ENCODE data around the gene PROSER3.
"Not testable (repeated sequence)": the region's sequence is repeated elsewhere in the genome, so short reads cannot be mapped to it uniquely, and the experiment has no call there.

Gene PROSER3

DNA sequence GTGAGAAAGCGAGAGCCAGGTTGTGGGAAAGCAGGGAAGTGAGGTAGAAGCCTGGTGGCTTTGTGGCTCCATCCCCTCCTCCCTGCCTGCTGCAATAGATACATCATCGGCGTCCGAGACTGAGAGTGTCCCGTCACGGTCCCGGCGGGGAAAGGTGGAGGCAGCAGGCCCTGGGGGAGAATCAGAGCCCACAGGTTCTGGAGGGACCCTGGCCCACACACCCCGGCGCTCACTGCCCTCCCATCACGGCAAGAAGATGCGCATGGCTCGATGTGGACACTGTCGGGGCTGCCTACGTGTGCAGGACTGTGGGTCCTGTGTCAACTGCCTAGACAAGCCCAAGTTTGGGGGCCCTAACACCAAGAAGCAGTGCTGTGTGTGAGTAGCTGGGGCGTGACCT lies 35.1 kb upstream of the PROSER3 start:
- DNase-seq = no peak

DNA sequence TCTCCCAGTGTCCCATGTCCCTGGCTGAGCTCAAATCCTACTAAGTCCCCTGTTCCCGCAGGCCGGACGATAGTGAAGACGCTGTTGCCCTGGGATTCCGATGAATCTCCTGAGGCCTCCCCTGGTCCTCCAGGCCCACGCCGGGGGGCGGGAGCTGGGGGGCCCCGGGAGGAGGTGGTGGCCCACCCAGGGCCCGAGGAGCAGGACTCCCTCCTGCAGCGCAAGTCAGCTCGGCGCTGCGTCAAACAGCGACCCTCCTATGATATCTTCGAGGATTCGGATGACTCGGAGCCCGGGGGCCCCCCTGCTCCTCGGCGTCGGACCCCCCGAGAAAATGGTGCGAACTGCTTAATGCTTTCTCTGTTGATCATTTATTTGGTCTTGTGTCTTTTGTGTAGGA lies 34.3 kb upstream of the PROSER3 start:
- DNase-seq = no peak

DNA sequence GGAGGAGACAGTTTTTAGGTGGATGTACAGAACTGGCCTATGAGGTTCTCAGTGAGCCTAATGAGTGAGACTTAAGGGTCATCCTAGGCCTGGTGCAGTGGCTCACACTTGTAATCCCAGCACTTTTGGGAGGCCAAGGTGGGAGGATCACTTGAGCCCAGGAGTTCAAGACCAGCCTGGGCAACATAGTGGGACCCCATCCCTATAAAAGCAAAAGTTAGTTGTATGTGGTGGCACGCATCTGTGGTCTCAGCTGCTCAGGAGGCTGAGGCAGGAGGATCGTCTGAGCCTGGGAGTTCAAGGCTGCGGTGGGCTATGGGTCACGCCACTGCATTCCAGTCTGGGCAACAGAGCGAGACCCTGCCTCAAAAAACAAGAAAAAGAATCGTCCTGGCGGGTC lies 33.8 kb upstream of the PROSER3 start:
- DNase-seq = not testable (repeated sequence)

DNA sequence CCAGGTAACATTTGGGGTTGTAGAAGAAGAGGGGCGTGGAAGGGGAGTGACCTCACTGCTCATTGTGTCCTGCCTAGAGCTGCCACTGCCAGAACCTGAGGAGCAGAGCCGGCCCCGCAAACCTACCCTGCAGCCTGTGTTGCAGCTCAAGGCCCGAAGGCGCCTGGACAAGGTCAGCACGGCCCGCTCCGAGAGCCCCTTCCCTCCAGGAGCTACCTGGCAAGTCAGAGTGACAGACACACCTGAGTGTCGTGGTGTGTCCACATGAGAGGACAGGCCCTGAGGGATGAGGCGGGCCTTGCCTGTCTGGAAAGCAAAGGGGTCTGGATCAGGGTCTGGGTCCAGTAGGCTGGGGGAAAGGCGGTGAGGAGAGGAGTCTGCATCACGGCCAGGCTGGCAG lies 33.4 kb upstream of the PROSER3 start:
- no peak for DNase-seq

DNA sequence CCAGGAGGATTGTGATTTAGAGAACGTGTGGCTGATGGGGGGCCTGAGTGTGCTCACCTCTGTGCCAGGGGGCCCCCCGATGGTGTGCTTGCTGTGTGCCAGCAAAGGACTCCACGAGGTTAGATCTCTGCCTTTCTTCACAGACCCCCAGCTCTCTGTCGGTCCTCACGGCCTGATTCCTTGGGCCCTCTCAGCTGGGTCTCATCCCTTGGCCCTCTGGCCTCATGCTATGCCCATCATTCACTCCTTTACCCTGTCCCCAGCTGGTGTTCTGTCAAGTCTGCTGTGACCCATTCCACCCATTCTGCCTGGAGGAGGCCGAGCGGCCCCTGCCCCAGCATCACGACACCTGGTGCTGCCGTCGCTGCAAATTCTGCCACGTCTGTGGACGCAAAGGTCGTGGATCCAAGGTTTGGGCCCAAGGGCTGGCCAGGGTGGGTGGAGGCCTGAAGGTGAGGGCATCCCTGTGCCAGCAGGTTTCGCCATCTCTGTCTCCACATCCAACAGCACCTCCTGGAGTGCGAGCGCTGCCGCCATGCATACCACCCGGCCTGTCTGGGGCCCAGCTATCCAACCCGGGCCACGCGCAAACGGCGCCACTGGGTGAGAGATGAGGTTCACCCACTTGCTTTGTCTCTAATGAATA lies 32.6 kb upstream of the PROSER3 start:
- DNase-seq = no peak

DNA sequence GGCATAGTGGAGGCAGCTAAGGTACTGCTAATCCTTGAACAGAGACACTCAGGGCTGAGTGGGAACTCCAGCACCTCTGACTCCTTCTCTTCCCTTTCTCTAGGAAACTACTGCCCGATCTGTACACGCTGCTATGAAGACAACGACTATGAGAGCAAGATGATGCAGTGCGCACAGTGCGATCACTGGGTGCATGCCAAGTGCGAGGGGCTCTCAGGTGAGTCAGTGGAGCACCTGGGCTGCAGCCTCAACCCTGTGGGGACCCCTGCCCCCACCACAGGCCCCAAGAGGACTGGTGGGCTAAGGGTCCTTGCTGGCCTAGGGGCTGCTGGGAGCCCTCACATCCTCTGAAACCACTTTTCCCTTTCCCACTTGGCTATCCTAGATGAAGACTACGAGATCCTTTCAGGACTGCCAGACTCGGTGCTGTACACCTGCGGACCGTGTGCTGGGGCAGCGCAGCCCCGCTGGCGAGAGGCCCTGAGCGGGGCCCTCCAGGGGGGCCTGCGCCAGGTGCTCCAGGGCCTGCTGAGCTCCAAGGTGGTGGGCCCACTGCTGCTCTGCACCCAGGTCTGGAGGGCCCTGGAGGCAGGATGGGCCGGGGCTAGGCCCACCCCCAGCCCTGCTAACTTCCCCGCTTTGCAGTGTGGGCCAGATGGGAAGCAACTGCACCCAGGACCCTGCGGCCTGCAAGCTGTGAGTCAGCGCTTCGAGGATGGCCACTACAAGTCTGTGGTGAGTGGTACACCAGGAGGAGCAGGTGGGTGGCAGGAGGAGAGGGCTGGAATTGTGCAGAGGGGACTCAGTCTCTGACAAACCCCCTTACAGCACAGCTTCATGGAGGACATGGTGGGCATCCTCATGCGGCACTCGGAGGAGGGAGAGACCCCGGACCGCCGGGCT lies 30.7 kb upstream of the PROSER3 start:
- no peak for DNase-seq

DNA sequence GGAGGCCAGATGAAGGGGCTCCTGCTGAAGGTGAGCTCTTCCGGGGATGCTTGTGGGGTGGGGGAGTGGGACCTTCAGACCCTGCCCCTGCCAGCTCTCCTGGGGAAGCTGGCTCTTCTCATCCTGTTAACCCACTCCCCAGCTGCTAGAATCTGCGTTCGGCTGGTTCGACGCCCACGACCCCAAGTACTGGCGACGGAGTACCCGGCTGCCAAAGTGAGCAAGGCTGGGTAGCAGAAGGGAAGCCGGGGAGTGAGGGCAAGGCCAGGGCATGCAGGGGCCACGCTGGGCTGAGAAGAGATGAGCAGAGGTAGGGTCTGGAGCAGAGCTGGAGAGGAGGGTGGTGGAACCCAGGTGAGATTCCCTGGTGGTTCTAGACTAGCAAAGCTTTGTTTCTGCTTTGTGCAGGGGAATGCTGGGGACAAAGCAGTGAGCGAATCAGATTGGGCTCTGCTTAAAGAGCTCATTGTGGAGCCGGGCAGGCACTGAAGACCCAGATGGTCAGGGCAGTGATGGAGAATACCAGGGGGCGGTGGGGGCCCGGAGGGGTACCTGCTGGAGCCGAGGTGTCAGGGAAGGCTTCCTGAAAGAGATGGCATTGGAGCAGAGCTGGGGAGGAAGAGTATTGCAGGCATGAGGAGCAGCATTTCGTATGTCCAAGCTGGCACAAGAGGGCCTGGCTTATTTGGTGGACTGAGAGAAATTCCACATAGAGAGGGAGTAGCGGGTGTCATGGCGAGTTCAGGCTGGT lies 29.8 kb upstream of the PROSER3 start:
- DNase-seq = no peak

DNA sequence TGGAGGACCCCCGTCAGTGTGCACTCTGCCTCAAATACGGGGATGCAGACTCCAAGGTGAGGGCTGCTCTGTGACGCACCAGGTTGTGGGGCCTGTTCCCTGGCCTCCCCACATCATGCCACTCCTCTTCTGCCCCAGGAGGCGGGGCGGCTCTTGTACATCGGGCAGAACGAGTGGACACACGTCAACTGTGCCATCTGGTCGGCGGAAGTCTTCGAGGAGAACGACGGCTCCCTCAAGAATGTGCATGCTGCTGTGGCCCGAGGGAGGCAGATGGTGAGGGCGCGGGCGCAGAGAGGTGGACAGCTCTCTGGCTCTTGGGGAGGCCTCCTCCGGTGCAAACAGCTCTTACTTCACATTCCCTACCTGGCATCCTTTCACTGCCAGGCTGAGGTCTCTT lies 29.0 kb upstream of the PROSER3 start:
- no peak for DNase-seq

DNA sequence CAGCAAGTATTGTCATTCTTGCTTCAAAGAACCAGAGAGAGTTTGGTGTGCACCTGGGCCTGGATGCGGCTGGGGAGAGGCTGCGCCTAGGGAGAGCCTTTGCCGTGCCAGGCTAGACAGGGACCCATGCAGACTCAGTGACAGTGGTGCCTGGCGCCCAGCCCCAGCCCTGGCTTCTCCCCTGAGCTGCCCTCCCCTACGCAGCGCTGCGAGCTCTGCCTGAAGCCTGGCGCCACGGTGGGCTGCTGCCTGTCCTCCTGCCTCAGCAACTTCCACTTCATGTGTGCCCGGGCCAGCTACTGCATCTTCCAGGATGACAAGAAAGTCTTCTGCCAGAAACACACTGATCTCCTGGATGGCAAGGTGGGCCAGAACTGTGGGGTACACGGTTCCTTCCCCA lies 28.2 kb upstream of the PROSER3 start:
- DNase-seq = no peak

DNA sequence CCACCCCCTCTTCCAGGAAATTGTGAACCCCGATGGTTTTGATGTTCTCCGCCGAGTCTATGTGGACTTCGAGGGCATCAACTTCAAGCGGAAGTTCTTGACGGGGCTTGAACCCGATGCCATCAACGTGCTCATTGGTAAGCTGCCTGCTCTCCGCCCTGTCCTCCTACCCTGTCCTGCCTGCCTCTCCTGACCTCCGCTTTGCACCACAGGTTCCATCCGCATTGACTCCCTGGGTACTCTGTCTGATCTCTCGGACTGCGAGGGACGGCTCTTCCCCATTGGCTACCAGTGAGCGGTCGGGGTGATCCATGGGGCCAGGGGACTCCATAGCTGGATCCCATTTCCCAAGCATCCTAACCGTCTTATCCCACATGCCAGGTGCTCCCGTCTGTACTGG lies 27.6 kb upstream of the PROSER3 start:
- no peak for DNase-seq

DNA sequence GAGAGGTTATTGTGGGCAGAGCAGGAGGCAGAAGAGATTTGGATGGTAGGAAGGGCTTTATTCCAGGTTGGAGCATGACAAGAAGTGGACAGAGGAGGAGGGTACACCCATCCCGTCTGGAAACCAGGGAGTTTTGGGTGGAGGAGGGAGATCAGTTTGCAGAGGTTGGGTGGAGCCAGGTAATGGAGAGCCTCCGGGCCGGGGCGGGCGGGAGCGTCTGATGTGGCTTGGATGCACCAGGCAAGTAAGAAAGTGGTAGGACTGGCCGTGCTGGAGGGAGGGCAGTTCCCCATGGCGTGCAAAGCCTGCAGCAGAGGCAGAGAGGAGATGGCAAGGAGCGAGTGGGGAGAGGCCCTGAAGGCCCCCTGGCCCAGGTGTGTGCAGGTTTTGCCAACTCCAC lies 26.6 kb upstream of the PROSER3 start:
- DNase-seq = no peak

DNA sequence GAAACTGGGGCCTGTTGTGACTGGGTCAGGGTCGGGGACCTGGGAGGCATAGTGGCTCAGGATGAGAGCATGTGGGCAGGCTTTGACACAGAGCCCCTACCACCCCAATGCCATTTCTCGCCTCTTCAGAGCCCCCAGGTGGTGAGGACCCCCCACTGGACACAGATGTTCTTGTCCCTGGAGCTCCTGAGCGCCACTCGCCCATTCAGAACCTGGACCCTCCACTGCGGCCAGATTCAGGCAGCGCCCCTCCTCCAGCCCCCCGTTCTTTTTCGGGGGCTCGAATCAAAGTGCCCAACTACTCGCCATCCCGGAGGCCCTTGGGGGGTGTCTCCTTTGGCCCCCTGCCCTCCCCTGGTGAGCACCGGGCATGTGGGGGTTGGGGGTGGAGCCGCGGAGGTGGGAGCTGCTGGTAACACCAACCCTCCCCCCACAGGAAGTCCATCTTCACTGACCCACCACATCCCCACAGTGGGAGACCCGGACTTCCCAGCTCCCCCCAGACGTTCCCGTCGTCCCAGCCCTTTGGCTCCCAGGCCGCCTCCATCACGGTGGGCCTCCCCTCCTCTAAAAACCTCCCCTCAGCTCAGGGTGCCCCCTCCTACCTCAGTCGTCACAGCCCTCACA lies 26.1 kb upstream of the PROSER3 start:
- DNase-seq = no peak

DNA sequence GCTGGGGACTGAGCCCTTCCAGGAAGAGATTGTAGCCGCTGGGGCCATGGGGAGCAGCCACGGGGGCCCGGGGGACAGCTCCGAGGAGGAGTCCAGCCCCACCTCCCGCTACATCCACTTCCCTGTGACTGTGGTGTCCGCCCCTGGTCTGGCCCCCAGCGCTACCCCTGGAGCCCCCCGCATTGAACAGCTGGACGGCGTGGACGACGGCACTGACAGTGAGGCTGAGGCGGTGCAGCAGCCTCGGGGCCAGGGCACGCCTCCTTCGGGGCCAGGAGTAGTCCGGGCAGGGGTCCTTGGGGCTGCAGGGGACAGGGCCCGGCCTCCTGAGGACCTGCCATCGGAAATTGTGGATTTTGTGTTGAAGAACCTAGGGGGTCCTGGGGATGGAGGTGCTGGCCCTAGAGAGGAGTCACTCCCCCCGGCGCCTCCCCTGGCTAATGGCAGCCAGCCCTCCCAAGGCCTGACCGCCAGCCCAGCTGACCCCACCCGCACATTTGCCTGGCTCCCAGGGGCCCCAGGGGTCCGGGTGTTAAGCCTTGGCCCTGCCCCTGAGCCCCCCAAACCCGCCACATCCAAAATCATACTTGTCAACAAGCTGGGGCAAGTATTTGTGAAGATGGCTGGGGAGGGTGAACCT lies 25.3 kb upstream of the PROSER3 start:
- DNase-seq = no peak

DNA sequence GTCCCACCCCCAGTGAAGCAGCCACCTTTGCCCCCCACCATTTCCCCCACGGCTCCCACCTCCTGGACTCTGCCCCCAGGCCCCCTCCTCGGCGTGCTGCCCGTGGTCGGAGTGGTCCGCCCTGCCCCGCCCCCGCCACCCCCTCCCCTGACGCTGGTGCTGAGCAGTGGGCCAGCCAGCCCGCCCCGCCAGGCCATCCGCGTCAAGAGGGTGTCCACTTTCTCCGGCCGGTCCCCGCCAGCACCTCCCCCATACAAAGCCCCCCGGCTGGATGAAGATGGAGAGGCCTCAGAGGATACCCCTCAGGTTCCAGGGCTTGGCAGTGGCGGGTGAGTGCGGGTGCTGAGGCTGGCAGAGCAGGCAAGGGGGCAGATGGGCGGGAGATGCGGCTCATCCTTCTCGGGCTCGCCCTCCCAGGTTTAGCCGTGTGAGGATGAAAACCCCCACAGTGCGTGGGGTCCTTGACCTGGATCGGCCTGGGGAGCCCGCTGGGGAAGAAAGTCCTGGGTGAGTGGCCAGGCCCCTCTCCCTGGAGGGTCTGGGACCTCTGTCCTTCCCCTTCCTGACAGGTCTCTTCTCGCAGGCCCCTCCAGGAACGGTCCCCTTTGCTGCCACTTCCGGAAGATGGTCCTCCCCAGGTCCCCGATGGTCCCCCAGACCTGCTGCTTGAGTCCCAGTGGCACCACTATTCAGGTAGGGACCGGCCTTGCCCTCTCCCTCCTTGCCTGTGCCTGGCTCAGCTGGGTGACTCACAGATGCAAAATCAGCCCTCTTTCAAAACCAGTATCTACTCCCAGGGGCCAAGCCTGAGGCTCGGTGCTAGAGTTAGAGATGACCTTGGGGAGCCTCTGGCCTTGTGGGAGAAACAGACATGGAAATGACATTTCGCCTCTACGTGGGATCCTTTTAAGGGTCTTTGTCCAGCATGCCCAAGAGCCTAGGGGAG lies 24.5 kb upstream of the PROSER3 start:
- DNase-seq = no peak

DNA sequence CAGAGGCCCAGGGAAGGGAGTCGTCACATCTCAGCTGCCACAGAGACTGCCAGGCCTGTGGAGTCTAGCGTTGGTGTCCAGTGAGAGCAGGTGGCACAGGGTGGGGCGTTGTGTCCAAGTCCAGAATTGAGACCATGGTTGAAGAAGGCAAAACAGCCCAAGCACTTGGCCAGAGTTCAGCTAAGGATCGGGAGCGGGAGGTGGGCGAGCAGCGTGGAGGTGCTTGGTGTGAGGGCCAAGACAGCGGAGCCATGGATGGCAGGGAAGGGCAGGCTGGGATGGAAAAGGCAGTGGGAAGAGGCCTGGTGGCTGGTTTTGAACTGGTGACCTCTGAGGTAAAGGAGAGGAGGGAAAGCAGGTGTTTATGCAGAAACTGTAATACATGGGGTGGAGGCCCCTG lies 23.7 kb upstream of the PROSER3 start:
- no peak for DNase-seq

DNA sequence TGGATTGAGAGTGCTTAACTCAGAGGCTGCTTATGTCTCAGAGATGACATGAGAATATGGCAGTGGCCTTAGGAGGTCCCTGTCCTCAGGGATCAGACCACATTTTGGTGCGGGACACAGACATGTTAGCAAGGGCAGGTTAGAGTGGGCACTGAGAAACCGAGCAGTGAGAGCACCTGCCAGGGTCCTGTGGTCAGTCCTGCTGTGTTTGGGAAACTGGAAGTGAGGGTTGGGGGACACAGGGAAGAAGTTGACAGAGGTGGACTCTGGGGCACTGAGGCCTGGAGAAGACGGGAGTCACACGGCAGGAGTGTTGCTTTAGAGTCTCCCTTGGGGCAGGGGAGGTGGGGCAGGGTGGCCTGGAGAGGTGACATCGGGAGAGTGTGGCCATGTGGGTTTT lies 23.1 kb upstream of the PROSER3 start:
- DNase-seq = no peak

DNA sequence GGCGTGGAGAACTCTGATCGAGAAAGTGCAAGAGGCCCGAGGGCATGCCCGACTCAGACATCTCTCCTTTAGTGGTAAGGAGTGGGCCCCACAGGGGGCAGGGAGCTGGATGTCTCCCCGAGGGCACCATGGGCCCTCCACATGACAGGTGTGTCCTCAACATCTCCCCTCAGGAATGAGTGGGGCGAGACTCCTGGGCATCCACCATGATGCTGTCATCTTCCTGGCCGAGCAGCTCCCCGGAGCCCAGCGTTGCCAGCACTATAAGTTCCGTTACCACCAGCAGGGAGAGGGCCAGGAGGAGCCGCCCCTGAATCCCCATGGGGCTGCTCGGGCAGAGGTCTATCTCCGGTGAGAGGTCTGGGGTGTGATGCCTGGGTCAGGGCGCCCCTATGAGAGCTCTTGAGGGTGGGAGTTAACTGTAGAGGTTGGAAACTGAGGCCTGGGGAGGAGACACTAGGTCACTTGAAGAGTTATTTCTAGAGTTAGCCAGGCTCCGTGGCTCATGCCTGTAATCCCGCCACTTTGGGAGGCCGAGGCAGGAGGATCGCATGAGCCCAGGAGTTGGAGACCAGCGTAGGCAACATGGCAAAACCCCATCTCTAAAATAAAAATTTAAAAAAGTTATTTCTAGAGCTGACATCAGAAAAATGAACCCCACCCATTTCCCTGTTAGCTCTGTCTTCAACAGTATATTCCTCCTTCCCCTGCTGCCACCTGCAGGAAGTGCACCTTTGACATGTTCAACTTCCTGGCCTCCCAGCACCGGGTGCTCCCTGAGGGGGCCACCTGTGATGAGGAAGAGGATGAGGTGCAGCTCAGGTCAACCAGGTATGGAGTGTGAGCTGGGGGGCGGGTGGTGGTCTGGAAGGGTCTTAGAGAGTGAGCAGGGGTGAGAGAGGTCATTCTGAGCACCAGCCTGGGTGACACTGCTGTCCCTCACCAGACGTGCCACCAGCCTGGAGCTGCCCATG lies 20.8 kb upstream of the PROSER3 start:
- DNase-seq = no peak

DNA sequence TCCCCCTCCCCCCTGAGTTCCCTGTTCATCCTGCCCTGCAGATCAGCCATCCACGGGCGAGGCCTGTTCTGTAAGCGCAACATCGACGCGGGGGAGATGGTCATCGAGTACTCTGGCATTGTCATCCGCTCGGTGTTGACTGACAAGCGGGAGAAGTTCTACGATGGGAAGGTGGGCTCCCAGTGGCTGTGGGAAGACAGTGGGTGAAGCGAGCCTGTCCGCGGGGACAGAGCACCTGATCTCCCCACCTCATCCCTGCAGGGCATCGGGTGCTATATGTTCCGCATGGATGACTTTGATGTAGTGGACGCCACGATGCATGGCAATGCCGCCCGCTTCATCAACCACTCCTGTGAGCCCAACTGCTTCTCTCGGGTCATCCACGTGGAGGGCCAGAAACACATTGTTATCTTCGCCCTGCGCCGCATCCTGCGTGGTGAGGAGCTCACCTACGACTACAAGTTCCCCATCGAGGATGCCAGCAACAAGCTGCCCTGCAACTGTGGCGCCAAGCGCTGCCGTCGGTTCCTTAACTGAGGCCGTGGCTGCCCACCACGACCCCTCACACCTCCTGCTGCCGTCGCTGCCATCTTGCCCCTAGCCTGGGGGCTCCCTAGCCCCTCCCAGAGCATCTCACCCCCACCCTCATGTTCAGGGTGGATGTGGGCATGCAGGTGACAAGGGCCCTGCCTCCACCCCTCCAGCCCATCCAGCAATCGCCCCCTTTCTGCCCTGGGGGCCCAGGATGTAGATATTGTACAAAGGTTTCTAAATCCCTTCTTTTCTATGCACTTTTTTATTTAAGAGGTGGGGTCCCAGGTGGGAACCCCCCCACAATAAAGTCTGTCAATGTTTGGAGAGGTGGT lies 19.7 kb upstream of the PROSER3 start:
- no peak for DNase-seq

DNA sequence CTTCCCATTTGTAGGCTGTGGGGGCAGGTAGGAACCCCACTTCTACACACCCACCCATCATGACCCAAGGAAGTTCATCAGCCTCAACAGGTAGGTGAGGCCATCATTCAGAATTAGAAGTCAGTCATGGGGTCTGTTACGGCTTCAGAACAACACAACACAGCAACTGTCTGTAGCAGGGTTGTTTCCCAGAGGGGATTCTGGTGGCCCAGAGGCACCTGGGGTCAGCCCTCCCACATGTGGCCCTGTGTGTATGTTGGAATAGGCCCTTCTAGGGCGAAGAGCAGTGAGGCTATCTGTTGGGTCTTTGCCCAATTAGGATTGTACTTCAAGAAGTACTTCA lies 19.1 kb upstream of the PROSER3 start:
- no peak for DNase-seq

All from NCI-H2029 treated with DMSO at 0.1 percent for 48 hours (cell line).